ENCODE measurements around the gene FOXL2NB. TPM values are rescaled to one million over a fixed set of nuclear protein-coding genes. Genes with fewer than 3 reads are reported as not detected.

FOXL2NB gene
- total RNA-seq, 1 donor from 2014 or later = not detected

DNA sequence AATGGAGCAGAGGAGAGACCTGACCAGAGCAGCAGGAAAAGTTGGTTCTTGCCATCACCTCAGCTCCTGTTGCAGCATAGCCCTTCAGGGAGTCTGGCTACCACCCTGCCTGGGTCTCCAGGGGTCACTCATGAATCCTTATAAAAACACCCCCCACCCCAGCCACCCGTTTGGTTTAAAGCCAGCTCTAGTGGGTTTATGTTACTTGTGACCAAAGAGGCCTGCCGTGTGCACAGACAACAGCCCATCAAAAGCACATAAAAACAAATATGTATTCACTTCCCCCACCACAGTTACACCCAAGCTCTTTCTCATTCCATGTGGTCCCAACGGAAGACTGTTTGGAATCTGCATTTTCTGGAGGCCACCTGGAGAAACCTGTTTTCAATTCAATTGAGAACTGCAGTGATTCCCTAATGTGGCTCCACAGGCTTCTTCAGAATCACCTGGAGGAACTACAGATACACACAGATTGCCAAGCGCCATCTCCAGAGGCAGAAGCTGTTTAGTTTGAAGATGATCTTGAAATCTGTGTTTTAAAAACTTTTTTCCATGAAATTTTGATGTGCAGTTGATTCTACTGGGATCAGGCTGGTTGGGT lies 13.8 kb upstream of the FOXL2NB start:
- Mint-ChIP-seq H3K27me3 (peaks cover 65% of the 10 kb centered on the region), H3K4me1 (ENCODE audit: low read depth) (no peaks in the 10 kb centered on the region), H3K27ac (no peak overlapping the region), H3K36me3 (ENCODE audit: insufficient read depth) (no peaks in the 10 kb centered on the region), H3K4me3 (ENCODE audit: low read depth) (no peak overlapping the region), H3K9me3 (ENCODE audit: low read depth) (no peaks in the 10 kb centered on the region)
- DNase-seq (ENCODE audit: low spot score, unreplicated experiment) = no peak
- TF ChIP-seq, protein P1, sequence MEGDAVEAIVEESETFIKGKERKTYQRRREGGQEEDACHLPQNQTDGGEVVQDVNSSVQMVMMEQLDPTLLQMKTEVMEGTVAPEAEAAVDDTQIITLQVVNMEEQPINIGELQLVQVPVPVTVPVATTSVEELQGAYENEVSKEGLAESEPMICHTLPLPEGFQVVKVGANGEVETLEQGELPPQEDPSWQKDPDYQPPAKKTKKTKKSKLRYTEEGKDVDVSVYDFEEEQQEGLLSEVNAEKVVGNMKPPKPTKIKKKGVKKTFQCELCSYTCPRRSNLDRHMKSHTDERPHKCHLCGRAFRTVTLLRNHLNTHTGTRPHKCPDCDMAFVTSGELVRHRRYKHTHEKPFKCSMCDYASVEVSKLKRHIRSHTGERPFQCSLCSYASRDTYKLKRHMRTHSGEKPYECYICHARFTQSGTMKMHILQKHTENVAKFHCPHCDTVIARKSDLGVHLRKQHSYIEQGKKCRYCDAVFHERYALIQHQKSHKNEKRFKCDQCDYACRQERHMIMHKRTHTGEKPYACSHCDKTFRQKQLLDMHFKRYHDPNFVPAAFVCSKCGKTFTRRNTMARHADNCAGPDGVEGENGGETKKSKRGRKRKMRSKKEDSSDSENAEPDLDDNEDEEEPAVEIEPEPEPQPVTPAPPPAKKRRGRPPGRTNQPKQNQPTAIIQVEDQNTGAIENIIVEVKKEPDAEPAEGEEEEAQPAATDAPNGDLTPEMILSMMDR (IDR thresholded peaks at IDR 0.05; ENCODE audit: unreplicated experiment) = no peak

DNA sequence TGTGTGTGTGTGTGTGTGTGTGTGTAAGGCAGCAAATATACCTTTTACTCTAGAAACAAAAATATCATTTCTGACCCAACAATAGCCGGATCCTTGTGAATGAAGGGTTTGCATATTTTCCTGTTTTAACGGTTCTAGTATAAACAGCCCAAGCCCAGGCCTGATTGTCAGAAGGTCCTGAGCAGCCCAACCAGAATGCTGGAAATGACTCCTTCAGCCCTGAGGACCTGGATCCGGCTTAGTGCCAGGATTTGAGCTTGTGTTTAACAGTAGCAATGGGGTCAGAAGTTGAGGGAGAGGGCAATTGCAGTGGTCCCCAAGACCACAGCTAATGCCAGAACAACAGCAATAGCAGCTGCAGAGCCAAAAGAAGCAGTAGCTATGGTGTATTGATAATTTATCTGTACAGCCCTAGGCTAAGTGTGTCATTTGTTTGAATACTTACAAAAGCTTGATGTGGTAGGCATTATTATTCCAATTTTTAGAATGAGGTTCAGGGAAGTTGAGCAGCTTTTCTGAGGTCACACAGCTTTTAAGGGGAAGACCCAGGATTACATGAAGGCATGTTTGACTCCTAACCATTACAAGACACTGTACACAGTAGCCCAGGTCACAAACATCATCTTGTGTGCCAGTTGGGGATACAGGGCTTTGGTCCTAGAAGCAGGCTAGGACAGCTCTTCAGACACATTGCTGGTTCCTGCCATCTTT lies 12.9 kb upstream of the FOXL2NB start:
- TF ChIP-seq, protein P1 (IDR thresholded peaks at IDR 0.05; ENCODE audit: unreplicated experiment) = no peak
- peaks cover 3% of the 10 kb centered on the region for H3K4me1 Mint-ChIP-seq (ENCODE audit: low read depth)
- H3K36me3 Mint-ChIP-seq (ENCODE audit: insufficient read depth) = no peaks in the 10 kb centered on the region
- H3K9me3 Mint-ChIP-seq (ENCODE audit: low read depth) = no peaks in the 10 kb centered on the region
- H3K4me3 Mint-ChIP-seq (ENCODE audit: low read depth) = no peak overlapping the region
- peaks cover 71% of the 10 kb centered on the region for H3K27me3 Mint-ChIP-seq
- no peak for DNase-seq (ENCODE audit: low spot score, unreplicated experiment)
- H3K27ac Mint-ChIP-seq = no peak overlapping the region

DNA sequence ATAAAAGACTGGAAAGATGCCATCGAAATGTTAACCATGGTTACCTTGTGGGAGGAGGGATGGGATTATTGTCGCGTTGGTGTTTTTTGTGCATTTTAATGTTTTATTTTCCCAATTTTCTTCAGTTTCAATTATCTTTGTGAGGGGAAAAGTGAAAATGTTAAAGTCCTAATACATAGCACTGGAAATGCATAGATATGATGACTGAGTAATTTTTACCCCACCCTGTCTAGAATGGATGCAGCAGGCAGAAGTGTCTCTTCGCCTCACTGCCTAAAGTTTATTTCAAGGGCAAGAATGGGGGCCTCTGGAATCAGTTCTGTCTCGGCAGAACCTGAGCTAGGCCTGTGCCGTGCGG lies 11.5 kb upstream of the FOXL2NB start:
- H3K4me3 Mint-ChIP-seq (ENCODE audit: low read depth) = peak overlapping the region; percentile 71
- H3K27ac Mint-ChIP-seq = no peak overlapping the region
- H3K27me3 Mint-ChIP-seq = peaks cover 80% of the 10 kb centered on the region
- no peaks in the 10 kb centered on the region for H3K9me3 Mint-ChIP-seq (ENCODE audit: low read depth)
- DNase-seq (ENCODE audit: low spot score, unreplicated experiment) = no peak
- peaks cover 3% of the 10 kb centered on the region for H3K4me1 Mint-ChIP-seq (ENCODE audit: low read depth)
- TF ChIP-seq, protein P1 (IDR thresholded peaks at IDR 0.05; ENCODE audit: unreplicated experiment) = no peak
- no peaks in the 10 kb centered on the region for H3K36me3 Mint-ChIP-seq (ENCODE audit: insufficient read depth)

DNA sequence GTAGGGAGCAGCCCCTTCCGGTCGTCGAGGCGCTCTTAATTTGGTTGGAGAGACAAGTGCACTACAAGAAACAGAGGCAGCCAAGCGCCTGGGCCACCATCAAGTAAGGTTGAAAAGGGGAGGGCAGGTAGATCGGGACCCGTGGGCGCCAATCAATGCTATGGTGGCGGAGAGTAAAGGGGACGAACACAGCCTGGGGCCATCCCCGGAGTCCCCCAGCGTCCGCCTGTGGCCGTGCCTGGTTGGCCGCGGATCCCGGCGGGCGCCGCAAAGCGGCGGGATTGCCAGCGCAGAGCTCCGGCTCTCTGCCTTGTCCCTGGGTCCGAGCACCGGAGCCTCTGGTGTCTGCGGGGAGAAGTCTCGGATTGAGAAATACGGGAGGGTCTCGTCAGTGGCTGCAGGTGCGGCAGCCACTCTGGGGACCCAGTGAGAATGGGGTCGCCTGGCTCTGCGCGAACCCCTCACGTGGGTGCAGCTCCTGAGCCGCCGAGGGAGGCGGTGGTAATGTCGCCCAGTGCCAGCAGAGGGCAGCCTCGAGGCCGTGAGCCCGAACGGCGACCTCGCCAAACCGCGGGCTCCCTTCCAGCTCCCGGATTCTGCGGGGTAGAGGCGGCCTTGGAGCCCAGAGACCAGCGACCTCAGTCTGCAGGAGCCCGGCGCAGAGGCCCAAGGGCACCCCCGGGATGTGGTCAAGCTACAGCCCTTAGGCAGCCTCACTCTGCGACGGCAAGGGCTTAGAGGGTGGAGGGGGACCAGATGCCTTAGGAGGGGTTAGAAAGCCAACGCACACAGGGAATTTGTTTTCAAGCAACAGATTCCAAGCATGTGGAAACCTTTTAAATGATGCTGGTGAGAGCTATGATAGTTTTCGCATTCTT lies 10.9 kb upstream of the FOXL2NB start:
- Mint-ChIP-seq H3K4me3 (ENCODE audit: low read depth) (peak overlapping the region; percentile 71), H3K36me3 (ENCODE audit: insufficient read depth) (no peaks in the 10 kb centered on the region), H3K27ac (no peak overlapping the region), H3K27me3 (peaks cover 82% of the 10 kb centered on the region), H3K9me3 (ENCODE audit: low read depth) (no peaks in the 10 kb centered on the region), H3K4me1 (ENCODE audit: low read depth) (peaks cover 3% of the 10 kb centered on the region)
- TF ChIP-seq, protein P1 (IDR thresholded peaks at IDR 0.05; ENCODE audit: unreplicated experiment) = peak; percentile 95
- DNase-seq (ENCODE audit: low spot score, unreplicated experiment) = peak; percentile 86

Measured in progenitor cell of endocrine pancreas (in vitro differentiated cells).